Panc1 (cell line): ENCODE data around the gene TRIM10.

ENCODE experiments used
- POLR2AphosphoS5 ChIP-seq: IDR thresholded peaks from 2 replicates; pipeline ENCODE4 v1.6.1; 2012; ENCODE audit warnings: mild to moderate bottlenecking, low read depth, low read length, moderate library complexity
- REST ChIP-seq, 2 experiments: IDR thresholded peaks; 2 replicates each; pipeline ENCODE4 v1.6.1; 2011 to 2012; ENCODE audit warnings: low read depth in 2 of 2, control low read depth in 1 of 2, low read length in 1 of 2, mild to moderate bottlenecking in 1 of 2, moderate library complexity in 1 of 2; ENCODE audit not compliant: insufficient read depth in 1 of 2
- TCF7L2 ChIP-seq: IDR thresholded peaks from 2 replicates; pipeline ENCODE4 v1.6.1; 2011; ENCODE audit warnings: mild to moderate bottlenecking, low read depth, low read length, inconsistent platforms
- TF ChIP-seq, protein P1 (sequence below): fragments of 450-650 bp; IDR thresholded peaks from 2 replicates; pipeline ENCODE4 v1.5.1; 2017; ENCODE audit warnings: mild to moderate bottlenecking

- TF ChIP-seq REST (IDR thresholded peaks at IDR 0.05; ENCODE audit: insufficient read depth in 1 of 2, low read depth in 2 of 2, low read length in 1 of 2) (no peak), POLR2AphosphoS5 (no peak), TCF7L2 (no peak)
- TF ChIP-seq, protein P1, sequence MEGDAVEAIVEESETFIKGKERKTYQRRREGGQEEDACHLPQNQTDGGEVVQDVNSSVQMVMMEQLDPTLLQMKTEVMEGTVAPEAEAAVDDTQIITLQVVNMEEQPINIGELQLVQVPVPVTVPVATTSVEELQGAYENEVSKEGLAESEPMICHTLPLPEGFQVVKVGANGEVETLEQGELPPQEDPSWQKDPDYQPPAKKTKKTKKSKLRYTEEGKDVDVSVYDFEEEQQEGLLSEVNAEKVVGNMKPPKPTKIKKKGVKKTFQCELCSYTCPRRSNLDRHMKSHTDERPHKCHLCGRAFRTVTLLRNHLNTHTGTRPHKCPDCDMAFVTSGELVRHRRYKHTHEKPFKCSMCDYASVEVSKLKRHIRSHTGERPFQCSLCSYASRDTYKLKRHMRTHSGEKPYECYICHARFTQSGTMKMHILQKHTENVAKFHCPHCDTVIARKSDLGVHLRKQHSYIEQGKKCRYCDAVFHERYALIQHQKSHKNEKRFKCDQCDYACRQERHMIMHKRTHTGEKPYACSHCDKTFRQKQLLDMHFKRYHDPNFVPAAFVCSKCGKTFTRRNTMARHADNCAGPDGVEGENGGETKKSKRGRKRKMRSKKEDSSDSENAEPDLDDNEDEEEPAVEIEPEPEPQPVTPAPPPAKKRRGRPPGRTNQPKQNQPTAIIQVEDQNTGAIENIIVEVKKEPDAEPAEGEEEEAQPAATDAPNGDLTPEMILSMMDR, result no peak
Measured at GRCh38 chr6:30129265-30130178, 31.5 kb downstream of the TRIM10 start.
